ENCODE measurements around the gene ROBO2.

The ROBO2 gene

DNA sequence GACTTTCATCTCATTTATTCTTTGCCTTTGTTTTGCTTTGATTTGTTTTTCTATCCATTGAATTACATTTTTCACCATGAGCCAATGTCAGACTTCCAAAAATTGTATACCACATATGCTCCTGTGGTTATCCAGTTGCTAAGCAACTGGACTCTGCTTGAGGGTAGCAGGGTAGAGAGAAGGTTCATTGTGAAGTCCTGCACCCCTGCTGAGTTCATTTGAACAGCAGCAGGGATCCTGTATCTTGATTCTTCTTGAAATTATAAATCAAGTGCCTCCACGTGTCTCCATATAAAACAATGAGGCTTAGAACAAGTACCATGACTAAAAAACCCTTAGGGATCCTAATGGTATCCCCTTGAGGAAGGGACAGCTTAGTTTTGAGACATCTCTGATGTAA lies 449.3 kb downstream of the ROBO2 start:
- DNase-seq (ENCODE audit: low spot score), result no peak

DNA sequence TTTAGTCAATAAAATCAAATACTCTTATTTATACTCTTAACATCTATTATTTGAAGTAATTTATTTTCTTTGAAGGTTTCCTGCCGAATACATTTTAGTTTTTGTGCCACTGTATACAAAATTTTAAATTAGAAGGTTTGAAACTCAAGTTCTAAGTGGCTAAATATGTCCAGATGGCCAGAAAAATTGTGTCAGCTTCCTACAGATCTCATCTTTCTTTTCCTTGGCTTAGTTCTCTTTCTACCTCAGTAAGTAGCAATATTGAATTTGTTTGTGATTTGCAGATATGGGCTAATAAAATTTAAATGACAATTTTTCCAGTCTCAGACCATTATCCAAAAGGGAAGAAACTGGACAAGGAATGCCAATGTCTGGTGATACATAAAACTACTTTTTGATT lies 452.1 kb downstream of the ROBO2 start:
- DNase-seq (ENCODE audit: low spot score), result no peak

GRCh38 chr3:77500721-77501120 lies 460.8 kb downstream of the ROBO2 start:
- no peak for DNase-seq (ENCODE audit: low spot score)

DNA sequence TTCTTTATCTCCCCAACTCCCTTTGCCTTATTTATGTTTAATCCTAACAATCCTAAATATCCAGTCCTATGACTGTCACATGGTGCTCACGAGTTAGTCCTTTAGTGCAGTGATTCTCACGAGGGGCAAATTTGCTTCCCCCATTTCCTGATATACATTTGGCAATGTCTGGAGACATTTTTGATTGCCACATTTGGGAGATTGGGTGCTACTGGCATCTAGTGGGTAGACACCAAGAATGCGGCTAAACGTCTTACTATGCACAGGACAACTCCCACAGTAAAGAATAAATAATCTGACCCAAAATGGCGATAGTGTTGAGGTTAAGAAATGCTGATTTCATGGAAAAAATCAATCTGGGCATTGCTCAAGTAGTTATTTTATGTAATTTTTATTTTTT lies 466.5 kb downstream of the ROBO2 start:
- DNase-seq (ENCODE audit: low spot score), result no peak

DNA sequence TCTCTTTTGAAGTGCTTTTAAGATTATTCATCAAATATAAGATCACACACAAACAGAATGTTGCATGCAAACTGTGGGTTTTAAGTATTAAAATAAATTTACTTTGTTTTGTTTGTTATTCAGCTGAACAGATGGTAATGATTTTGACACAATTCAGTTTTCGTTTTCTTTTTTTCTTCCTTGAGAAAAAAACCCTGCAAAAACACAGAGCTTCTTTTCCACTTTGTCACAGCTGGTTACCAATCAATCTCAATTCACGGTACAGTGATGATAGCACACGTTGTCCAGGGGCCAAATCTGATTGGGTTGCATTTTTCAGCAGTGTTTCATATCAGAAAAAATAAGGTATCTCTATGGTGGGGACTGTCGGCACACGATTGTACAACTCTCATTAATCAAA lies 473.6 kb downstream of the ROBO2 start:
- DNase-seq (ENCODE audit: low spot score), result no peak

DNA sequence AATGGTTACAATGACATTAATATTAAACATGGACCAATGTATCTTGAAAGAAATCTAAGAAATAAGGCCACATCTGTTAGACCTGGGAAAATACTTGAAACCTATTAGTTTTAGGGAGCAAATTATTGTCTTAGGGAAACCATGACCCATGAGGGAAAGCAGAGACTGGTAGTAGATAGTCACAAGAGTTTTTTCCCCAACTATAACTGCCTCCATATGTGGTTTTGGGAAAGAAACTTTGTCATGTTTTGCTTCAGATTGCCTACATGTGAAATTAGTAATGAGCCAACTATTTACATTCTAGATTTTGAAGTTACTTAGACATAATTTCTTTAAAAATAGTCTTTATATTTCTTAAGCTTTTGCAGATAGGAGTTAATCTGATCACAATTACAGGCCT lies 474.9 kb downstream of the ROBO2 start:
- no peak for DNase-seq (ENCODE audit: low spot score)

GRCh38 chr3:77524463-77524862 lies 484.6 kb downstream of the ROBO2 start:
- no peak for DNase-seq (ENCODE audit: low spot score)

GRCh38 chr3:77524946-77525682 lies 485.2 kb downstream of the ROBO2 start:
- no peak for DNase-seq (ENCODE audit: low spot score)

DNA sequence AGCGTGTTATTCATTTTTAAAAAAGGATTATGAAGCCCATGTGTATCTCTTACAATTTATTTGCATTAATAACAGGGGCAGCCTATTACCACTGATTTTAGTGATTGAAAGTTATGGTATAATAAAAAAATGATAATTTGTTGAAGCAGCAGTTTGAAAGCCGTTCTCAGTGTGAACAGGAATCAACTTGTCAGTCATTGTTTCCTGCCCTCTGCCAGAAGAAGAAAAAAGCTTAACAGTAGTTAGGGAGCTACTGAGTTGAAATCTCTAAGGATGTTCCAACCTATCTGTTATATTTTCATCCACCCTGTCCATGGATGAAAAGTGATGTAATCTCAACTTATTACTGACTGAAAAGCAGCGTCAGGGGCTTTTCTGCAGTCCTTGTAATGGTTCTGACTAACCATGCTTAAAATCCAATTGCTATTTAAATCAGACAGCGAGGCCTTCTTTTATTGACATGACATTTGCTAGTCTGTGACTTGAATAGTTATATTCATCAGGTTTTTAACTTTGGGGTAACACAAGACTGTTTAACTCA lies 486.7 kb downstream of the ROBO2 start:
- no peak for DNase-seq (ENCODE audit: low spot score)

DNA sequence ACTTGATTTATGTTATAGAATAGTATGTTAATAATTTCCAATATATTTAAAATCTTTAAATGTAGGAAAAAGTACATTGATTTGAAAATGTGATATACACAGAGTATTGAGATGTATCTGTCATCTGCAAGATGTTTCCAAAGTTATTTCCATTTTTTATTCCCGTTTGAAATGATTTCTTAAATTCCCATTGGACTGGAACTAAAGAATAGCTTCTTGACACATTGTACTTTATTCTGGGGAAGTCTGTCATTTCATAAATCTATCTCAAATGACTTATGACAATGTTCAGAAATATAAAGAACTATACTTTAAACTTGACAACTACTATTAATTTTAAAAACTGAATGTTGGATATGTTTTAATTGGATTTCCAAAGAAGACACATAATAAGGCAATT lies 489.6 kb downstream of the ROBO2 start:
- no peak for DNase-seq (ENCODE audit: low spot score)

GRCh38 chr3:77530870-77531269 lies 491.0 kb downstream of the ROBO2 start:
- DNase-seq (ENCODE audit: low spot score), result no peak

DNA sequence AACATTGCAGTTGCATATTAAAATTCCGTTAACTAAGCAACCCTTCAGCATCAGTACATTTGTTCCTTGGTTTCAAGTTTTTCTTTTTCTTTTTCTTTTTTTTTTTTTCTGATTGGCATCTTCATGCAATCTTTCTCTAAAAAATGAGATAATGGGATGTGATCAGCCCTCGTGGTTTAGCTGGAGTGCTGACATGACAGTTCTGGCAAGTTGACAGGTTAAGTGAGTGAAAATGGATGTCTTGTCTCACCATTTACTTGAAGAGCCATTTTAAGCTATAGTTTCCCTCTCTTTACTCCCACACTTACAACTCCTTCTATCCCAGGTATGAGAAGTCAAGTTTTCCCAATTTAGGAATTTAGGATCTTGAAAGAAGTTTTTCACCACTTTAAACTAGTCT lies 495.2 kb downstream of the ROBO2 start:
- no peak for DNase-seq (ENCODE audit: low spot score)

- DNase-seq (ENCODE audit: low spot score), result no peak
Observed at GRCh38 chr3:77536038-77536775, 496.3 kb downstream of the ROBO2 start.

DNA sequence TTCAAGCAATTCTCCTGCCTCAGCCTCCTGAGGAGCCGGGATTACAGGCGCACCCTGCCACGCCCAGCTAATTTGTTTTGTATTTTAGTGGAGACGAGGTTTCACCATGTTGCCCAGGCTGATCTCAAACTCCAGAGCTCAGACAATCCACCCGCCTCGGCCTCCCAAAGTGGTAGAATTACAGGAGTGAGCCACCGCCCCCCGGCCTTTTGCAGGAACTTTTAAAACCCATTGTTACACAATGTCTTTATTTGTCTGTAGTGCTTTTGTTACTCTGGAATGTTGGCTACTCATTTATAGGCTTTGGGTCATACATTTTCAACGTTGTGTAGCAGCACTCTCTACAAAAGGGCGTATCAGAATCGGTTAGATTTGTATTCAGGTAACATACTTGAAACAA lies 499.1 kb downstream of the ROBO2 start:
- DNase-seq (ENCODE audit: low spot score), result no peak

GRCh38 chr3:77539677-77540076 lies 499.8 kb downstream of the ROBO2 start:
- no peak for DNase-seq (ENCODE audit: low spot score)

DNA sequence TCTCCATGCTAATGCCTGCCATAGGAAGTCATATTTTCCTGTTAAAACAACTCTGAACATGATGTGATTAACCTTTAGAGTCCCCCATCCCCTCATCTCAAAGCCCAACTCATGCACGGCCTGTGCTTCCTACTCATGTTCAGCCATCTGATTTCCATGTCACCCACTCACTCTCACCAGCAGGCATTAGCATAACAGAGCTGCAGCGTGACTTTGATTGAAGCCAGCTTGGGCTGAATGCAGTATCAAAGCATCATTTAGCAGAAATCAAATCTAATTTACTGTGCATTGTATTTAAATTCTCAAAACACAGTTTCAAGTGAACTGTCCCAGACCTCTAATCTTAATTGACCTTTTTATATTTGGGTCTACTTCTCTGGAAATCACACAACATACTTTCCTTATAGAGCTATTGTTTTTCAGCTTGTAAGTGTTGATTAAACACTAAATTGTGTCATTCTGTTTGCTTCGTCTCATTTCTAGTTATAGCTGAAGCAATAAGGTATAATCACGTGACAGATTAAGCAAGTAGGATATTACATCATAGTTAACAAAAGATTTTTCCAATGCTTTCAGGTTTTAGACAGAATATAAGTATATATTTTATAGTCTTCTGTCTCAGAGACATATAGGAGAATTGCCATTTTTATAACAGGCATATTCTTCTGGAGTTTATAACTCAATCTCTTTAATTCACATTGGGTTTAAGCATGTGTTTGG lies 501.5 kb downstream of the ROBO2 start:
- no peak for DNase-seq (ENCODE audit: low spot score)

DNA sequence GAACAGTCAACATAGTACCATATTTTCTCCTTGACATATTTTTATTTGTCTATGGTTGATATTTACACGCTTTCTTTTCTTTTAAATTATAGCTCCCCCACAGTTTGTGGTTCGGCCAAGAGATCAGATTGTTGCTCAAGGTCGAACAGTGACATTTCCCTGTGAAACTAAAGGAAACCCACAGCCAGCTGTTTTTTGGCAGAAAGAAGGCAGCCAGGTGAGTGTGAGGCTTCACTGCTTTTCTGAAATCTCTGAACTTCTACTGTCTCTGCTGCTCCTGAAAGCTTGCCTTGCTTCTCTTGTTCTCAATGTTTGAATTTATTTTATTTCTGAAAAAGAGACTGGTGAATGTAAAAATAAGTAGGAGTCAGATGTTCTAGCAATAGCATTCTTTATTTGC lies 506.3 kb downstream of the ROBO2 start:
- DNase-seq (ENCODE audit: low spot score), result no peak

- no peak for DNase-seq (ENCODE audit: low spot score)
Observed at GRCh38 chr3:77549034-77549433, 509.1 kb downstream of the ROBO2 start.

DNA sequence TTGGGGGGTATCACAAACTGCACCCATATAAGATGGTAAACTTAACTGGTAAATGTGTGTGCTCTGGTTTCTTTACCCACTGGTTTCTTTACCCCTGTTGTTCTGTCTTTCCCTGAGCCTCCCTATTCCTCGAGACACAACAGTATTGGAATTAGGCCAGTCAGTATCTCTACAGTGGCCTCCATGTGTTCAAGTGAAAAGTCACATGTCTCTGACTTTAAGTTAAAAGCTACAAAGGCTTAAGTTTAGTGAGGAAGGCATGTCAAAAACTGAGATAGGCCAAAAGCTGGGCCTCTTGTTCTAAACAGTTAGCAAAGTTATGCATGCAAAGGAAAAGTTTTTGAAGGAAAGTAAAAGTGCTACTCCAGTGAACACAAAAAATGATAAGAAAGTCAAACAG lies 513.3 kb downstream of the ROBO2 start:
- DNase-seq (ENCODE audit: low spot score), result no peak

GRCh38 chr3:77562089-77562488 lies 522.2 kb downstream of the ROBO2 start:
- DNase-seq (ENCODE audit: low spot score), result no peak

DNA sequence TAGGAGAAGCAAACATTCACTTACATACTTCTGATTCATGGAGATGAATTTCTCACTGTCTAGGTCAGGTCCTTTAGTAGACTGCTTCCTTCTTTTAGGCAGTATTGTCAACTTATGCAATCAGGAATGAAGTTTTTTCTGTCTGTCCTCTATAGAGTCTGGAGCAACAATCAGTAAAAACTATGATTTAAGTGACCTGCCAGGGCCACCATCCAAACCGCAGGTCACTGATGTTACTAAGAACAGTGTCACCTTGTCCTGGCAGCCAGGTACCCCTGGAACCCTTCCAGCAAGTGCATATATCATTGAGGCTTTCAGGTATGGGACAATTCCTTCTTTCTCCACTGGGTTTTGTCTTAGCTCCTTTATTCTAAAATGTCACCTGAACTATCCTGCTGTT lies 523.1 kb downstream of the ROBO2 start:
- no peak for DNase-seq (ENCODE audit: low spot score)

GRCh38 chr3:77566055-77566454 lies 526.2 kb downstream of the ROBO2 start:
- no peak for DNase-seq (ENCODE audit: low spot score)

Data from CD4-positive, alpha-beta T cell treated with Interleukin-2 at 100 ng/mL for 4 hours (primary cell).